NCI-H345 (cell line): ENCODE results near the gene SDHC.
"Not testable (repeated sequence)": the region's sequence is repeated elsewhere in the genome, so short reads cannot be mapped to it uniquely, and the experiment has no call there.

ENCODE experiments used
- DNase-seq: peaks from one replicate; lab custom pipeline; 2025; lab: John Stamatoyannopoulos, UW

Gene SDHC

GRCh38 chr1:161311595-161312181 is 2.5 kb upstream of the SDHC start:
- no peak for DNase-seq

DNA sequence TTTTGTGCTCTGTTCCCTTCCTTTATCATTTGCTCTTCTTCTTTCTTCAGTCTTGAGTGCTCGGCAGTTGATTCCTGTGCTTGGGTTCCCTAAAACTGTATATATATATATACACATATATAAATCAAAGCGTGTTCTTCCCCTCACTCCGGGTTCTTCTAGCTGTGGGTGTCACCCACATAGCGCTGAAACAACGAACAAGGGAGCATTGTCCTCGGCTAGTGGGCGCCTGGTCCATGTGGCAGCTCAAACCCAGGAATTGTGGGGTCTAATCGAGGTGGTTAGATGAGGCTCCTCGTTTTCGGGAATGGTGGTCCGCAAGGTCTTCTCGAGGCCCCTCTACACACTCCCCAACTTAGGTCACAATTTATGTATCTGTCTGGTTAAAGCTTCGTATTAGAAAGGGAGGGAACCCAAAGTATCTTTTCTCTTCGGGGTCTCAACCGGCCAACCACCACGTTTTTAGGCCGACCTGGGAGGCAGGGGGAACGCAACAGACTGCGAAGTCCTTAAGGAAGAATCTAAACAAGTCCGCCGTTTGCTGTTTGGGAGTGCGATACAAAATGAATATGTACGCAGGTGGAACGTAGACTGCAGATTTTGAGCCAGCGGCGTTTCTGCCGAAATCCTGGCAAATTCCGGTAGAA is 504 bp upstream of the SDHC start:
- DNase-seq, result no peak

GRCh38 chr1:161315841-161316674 is 1.9 kb downstream of the SDHC start:
- DNase-seq, result not testable (repeated sequence)

- DNase-seq, result no peak
Measured at GRCh38 chr1:161324020-161324419, 9.8 kb downstream of the SDHC start.

DNA sequence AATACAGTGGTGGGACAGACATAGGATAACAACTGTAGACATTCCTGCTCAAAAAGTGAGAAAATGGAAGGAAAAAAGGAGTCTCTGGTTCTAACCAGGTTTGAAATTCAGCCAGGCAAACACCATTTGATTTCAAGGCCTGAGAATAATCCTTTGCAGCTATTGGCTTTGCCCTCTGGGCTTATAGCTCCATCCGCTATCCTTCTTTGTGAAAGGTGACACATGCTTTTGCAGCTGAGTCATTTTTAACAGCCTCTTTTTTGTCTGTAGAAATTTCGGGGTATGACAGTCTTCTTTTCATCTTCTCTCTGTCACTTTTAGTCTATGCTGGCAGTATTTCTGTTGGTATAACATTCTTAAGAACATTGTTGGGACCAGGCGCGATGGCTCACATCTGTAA is 16.2 kb downstream of the SDHC start:
- DNase-seq, result no peak

DNA sequence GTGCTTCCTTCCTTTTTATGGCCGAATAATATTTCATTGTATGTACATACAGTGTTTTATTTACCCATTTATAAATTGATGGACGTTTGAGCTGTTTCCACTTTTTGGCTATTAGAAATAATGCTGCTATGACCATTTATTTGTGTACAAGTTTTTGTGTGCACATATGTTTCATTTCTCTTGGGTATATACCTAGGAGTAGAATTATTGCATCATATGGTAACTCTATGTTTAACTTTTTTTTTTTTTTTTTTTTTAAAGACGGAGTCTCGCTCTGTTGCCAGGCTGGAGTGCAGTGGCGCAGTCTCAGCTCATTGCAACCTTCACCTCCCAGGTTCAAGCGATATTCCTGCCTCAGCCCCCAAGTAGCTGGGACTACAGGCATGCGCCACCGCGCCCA is 19.0 kb downstream of the SDHC start:
- DNase-seq, result no peak

- no peak for DNase-seq
Measured at GRCh38 chr1:161335796-161336195, 21.6 kb downstream of the SDHC start.

DNA sequence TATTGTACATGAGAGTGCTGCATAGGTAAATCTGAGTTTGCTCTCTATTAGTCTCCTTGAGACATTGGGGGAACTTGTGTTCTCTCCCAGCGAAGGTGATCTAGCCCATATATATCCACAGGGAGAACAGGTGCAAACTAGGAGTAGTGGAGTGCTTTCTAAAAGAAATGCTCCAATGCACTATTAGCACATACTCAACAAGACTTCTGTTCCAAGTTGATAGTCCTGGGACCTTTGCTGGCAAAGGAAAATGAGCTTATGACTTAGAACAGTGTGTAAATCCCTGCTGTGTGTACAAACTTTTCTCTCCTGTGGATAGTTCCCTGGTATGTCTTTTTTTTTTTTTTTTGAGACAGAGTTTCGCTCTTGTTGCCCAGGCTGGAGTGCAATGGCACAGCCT is 28.0 kb downstream of the SDHC start:
- no peak for DNase-seq

- DNase-seq, result no peak
Measured at GRCh38 chr1:161342821-161343220, 28.6 kb downstream of the SDHC start.

- no peak for DNase-seq
Measured at GRCh38 chr1:161350671-161351070, 36.5 kb downstream of the SDHC start.

- DNase-seq, result no peak
Measured at GRCh38 chr1:161351482-161351881, 37.3 kb downstream of the SDHC start.

DNA sequence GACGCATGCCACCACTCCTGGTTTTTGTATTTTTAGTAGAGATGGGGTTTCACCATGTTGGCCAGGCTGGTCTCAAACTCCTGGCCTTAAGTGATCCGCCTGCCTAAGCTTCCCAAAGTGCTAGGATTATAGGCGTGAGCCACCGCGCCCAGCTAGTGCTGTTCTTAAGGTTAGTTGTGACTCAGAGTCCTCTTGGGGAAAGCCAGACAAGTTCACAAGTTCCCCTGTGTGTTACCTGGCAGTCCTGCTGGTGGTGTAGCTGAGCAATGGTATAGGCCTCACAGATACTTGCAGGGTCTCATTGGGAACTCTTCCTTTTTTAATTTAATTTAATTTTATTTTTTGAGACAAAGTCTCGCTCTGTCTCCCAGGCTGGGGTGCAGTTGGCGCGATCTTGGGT is 42.9 kb downstream of the SDHC start:
- no peak for DNase-seq

DNA sequence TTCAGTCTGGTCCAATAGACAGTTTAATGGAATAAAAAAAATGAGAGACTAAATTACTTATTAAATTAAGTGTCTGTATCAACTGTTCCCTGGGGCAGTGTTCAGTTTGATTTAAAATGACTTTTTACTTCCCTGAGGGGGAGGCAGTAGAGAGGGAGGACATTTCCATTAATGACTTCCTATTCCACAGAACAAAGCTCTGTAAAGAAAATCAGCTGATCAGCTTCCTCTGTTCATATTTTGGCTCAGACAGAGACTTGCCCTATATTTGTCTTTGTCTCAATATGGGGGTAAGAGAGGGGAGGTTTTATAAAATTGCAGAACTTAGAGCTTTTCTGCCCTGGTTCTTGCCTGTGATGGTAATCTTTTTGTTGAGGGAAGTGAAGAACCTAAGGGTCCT is 45.1 kb downstream of the SDHC start:
- DNase-seq, result no peak

DNA sequence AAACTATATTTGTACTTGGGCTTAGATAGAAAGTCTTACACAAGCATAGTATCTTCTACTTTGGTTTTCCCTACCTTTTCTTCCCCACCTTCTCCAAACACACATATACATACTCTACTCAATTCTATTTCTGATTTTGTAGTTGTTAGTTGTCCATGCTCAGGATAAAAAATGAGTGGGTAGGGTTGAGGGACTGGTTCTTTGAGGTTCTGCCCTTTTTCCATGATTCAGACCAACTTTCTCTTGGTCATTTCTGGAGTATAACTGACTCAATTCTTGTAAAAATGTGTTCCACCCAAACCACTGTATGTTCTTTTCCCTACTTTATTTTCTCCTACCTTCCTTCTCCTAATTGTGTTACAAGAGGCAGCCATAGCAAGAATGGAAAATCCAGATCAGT is 50.2 kb downstream of the SDHC start:
- no peak for DNase-seq

DNA sequence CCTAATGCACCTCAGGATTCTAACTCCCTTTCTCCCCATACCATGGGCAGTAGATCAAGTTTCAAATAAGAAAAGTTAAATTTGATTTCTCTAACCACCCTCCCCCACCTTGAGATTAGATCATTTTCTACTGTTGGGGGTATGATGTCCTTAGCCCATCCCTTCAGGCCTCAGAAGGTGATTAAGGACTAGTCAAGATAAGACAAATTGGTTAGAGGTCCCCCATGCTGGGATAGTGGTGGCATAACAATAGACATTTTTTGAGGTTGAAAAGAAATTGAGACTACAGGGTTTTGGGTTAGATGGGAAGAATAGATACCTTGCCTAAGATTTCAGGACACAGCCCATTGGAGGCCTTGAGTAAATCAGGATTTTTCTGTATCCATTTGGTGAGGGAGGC is 51.0 kb downstream of the SDHC start:
- DNase-seq, result no peak

- DNase-seq, result peak; percentile 29
Measured at GRCh38 chr1:161367684-161368400, 53.7 kb downstream of the SDHC start, which contains the start of gene CFAP126. Gene CFAP126 (minus strand): TSS chr1:161367876. CDS start chr1:161367868, 8 bp downstream.

- DNase-seq, result no peak
Measured at GRCh38 chr1:161373442-161373841, 59.3 kb downstream of the SDHC start.

GRCh38 chr1:161374373-161374772 is 60.2 kb downstream of the SDHC start:
- DNase-seq, result no peak

DNA sequence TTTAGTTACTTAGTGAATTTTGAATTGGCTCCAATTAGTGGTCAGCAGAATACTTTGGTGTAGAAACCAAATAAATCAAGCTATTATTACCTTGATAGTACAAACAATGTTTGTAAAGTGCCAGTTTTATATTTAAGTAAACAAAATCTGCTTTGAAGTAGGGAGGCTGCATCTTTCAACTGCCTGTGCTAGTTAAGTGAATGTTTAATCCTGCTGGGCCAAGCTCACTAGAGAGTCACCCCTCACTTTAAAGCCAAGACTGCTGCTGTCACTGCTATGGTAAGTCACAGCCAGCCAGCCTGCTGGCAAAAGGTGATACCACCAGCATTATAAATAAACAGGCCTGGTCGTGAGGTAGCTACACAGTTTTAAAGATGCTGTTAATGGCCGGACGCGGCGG is 63.8 kb downstream of the SDHC start:
- DNase-seq, result no peak

DNA sequence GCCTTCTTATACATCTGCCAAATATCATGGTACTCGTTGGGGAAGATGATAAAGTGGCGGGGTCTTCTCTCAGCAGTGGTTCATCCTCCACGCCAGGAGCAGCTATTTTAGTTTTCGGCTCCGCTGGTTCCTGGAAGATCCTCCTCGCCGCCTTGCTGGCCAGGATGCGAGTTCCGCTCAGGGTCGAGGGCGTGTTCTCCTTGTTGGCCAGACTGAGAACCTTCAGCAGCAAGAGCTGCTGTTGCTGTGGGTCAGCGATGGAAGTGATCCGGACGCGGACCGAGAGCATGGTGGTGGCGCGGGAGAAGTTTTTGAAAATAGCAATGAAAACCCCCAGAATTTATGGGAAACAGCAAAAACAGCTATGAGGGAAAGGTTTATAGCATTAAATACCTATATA is 64.9 kb downstream of the SDHC start:
- DNase-seq, result no peak

DNA sequence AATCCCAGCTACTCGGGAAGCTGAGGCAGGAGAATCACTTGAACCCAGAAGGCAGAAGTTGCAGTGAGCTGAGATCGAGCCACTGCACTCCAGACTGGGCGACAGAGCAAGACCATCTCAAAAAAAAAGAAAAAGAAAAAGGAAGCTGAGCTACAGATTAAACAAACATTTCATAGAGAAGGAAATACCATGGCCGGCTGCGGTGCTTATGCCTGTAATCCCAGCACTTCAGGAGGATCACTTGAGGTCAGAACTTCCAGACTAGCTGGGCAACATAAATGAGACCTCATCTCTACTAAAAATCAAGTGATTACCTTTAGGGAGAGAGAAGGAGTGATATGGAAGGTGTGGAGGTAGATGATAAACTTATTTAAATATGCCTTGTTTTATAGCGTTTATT is 67.5 kb downstream of the SDHC start:
- DNase-seq, result no peak

DNA sequence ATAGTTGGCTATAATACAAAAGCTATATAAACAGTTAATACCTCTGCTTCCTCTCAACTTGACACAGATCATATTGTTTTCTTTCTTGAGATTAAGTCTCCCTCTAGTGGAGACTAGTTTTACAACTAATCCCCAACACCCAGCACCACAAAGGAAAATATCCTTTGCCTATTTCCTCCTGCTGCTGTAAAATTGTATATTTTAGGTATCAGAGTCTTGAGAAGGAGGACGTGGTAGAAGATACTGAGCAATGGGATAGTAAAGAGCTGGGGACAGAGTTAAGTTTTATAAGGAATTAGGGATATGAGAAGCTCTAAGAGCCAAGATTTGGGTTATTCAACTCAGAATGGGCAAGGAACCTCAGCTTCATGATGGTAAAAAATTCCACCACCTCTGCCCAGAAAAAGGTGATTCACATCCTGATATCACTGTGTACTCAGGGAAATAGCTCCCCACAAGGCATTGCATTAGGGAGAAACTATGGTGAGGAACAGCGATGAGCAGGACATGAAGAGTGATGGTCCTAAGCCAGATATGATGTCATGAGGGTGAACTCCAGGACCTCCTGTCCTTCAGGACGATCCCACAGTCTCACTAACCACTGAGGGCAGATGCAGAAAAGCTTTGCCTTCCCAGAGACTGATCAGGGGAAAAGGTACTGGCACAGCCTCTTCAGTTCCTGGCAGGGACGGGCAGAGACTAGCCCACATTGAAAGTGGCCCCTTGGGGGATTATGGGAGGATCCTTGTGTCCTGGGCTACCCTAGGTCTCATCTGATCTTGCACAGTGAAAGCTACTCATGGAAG is 68.2 kb downstream of the SDHC start:
- DNase-seq, result peak; percentile 58
